Testis (tissue), 3 donors: Measurements from ENCODE around the gene A3GALT2. TPM values are rescaled to one million over a fixed set of nuclear protein-coding genes. Genes with fewer than 3 reads are reported as not detected.

ENCODE experiments used
- DNase-seq: peaks from one replicate; pipeline ENCODE4 v3.0.0-alpha.2; 2019
- H3K27ac ChIP-seq, 2 donors: fragments of 200-600 bp; sonication (generic); one replicate each; pipeline ENCODE4 v1.5.1; 2019
- H3K27me3 ChIP-seq: fragments of 200-600 bp; sonication (generic); one replicate; pipeline ENCODE4 v1.5.1; 2019
- H3K36me3 ChIP-seq: fragments of 200-600 bp; sonication (generic); one replicate; pipeline ENCODE4 v1.5.1; 2017; ENCODE audit warnings: low read depth; ENCODE audit errors: missing control alignments
- H3K4me1 ChIP-seq: fragments of 200-600 bp; sonication (generic); one replicate; pipeline ENCODE4 v1.5.1; 2019
- H3K4me3 ChIP-seq, 2 donors: fragments of 200-600 bp; sonication (generic); one replicate each; pipeline ENCODE4 v1.5.1; 2017 to 2019
- H3K9me3 ChIP-seq: fragments of 200-600 bp; sonication (generic); one replicate; pipeline ENCODE4 v1.5.1; 2017
- CTCF ChIP-seq, 3 experiments: fragments of 450-650 bp in 2 of 3; fragments of 200-600 bp in 1 of 3; sonication (generic) in 1 of 3; IDR thresholded peaks; one replicate each; pipeline ENCODE4 v1.5.1; 2016 to 2019; ENCODE audit warnings: antibody characterized with exemption in 3 of 3, mild to moderate bottlenecking in 2 of 3, moderate library complexity in 1 of 3
- POLR2A ChIP-seq: fragments of 450-650 bp; IDR thresholded peaks from one replicate; pipeline ENCODE4 v1.6.1; 2017; ENCODE audit warnings: antibody characterized with exemption, mild to moderate bottlenecking, moderate library complexity
- WGBS, 2 donors: methylation state at CpG; one replicate each; pipeline ENCODE4 v1.1.5; 2018; 5-methylcytosine and 5-hydroxymethylcytosine counted together
- intact Hi-C: fragments of 100-400 bp; cut with DNase I; formaldehyde crosslinking; loops from one replicate; pipeline ENCODE4 v1.15.1; 2023; ENCODE audit warnings: low total_unique reads
- polyA plus RNA-seq: library from polyadenylated mRNA; stranded (reverse); fragments of 350-450 nt; fragmentation: Illumina TruSeq; extraction: RNeasy Lipid Tissue Mini Kit (QIAGEN cat#74804); gene quantifications from one replicate; pipeline ENCODE4 v1.2.3, GENCODE V29; 2014; ENCODE audit warnings: low read depth, low replicate concordance; ENCODE audit not compliant: insufficient read depth
- total RNA-seq, 2 donors: library from RNA; depleted of rRNA; stranded (reverse); fragments of >200 nt; gene quantifications; one replicate each; pipeline ENCODE4 v1.2.3, GENCODE V29; 2016

A3GALT2 gene
- total and polyA plus RNA-seq, 3 donors from 2014 or later = 0.87 to 1.7 TPM; not detected in 1

- H3K27me3 ChIP-seq = no peaks in the 10 kb centered on the region
- H3K36me3 ChIP-seq = no peaks in the 10 kb centered on the region
- no peaks in the 10 kb centered on the region for H3K9me3 ChIP-seq
- no peak overlapping the region for H3K27ac ChIP-seq
- intact Hi-C loops = no loop called here
- H3K4me3 ChIP-seq = no peak overlapping the region
- TF ChIP-seq CTCF (IDR thresholded peaks at IDR 0.05) (no peak), POLR2A (no peak)
- H3K4me1 ChIP-seq = peaks cover 31% of the 10 kb centered on the region
- DNase-seq = no peak
- WGBS, 2 donors = 91 to 96% methylated on average over 3 of the region's 3 CpGs
Observed at GRCh38 chr1:33330361-33330890, 9.5 kb upstream of the A3GALT2 start.

GRCh38 chr1:33329600-33330305 is 8.9 kb upstream of the A3GALT2 start:
- no peaks in the 10 kb centered on the region for H3K27me3 ChIP-seq
- H3K4me1 ChIP-seq = peaks cover 32% of the 10 kb centered on the region
- H3K9me3 ChIP-seq = no peaks in the 10 kb centered on the region
- H3K27ac ChIP-seq = no peak overlapping the region
- WGBS, 2 donors = 79 to 89% methylated on average over 18 to 19 of the region's 19 CpGs
- TF ChIP-seq CTCF (IDR thresholded peaks at IDR 0.05) (no peak), POLR2A (no peak)
- H3K4me3 ChIP-seq = no peak overlapping the region
- no peaks in the 10 kb centered on the region for H3K36me3 ChIP-seq
- DNase-seq = no peak
- intact Hi-C loops = no loop called here

GRCh38 chr1:33328817-33329216 is 7.9 kb upstream of the A3GALT2 start:
- Histone ChIP-seq H3K4me3 (no peak overlapping the region), H3K27ac (no peak overlapping the region), H3K27me3 (no peaks in the 10 kb centered on the region), H3K4me1 (peaks cover 23% of the 10 kb centered on the region), H3K9me3 (no peaks in the 10 kb centered on the region), H3K36me3 (no peaks in the 10 kb centered on the region)
- intact Hi-C loops = no loop called here
- TF ChIP-seq CTCF (IDR thresholded peaks at IDR 0.05) = no peak
- no peak for TF ChIP-seq POLR2A
- WGBS, 2 donors = 94% methylated on average over 6 to 12 of the region's 12 CpGs
- no peak for DNase-seq

- TF ChIP-seq POLR2A (no peak), CTCF (IDR thresholded peaks at IDR 0.05) (no peak)
- Histone ChIP-seq H3K36me3 (no peaks in the 10 kb centered on the region), H3K4me3 (no peak overlapping the region), H3K27ac (no peak overlapping the region), H3K27me3 (no peaks in the 10 kb centered on the region), H3K4me1 (peaks cover 16% of the 10 kb centered on the region), H3K9me3 (no peaks in the 10 kb centered on the region)
- intact Hi-C loops = no loop called here
- no peak for DNase-seq
- 60 to 69% methylated on average over 9 of the region's 9 CpGs for WGBS, 2 donors
Observed at GRCh38 chr1:33327587-33328325, 6.9 kb upstream of the A3GALT2 start.
